ENCODE data around the gene MIF4GD.

MIF4GD gene

DNA sequence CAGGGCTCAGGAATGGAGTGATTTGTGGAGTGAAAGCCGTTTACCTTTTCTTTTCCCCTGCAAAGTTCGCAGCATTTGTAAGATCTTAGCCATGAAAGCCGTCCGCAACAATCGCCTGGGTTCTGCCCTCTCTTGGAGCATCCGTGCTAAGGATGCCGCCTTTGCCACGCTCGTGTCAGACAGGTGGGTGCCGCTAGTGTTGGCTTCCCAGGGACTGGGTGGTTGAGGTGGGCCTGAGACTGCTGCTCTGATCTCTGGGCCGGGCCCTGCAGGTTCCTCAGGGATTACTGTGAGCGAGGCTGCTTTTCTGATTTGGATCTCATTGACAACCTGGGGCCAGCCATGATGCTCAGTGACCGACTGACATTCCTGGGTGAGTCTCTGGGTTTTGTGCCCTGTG is 38.2 kb downstream of the MIF4GD start:
- DNase-seq (ENCODE audit: low spot score), result no peak

- DNase-seq (ENCODE audit: low spot score), result no peak
These were observed 39.1 kb downstream of the MIF4GD start for GRCh38 chr17:75231741-75232464.

DNA sequence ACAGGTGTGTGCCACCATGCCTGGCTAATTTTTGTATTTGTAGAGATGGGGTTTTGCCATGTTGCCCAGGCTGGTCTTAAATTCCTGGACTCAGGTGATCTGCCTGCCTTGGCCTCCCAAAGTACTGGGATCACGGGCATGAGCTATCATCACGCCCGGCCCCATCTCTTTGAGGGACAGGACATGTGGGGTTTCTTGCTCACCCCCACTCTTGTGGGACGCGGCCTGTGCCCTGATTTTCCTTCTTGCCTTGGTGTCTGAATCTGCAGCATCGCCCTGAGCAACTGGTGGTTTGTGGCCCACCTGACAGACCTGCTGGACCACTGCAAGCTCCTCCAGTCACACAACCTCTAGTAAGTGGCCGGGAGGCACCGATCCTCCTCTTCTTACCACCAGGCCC is 40.0 kb downstream of the MIF4GD start:
- DNase-seq (ENCODE audit: low spot score), result no peak

GRCh38 chr17:75228847-75229246 is 42.2 kb downstream of the MIF4GD start:
- no peak for DNase-seq (ENCODE audit: low spot score)

GRCh38 chr17:75228305-75228704 is 42.7 kb downstream of the MIF4GD start:
- no peak for DNase-seq (ENCODE audit: low spot score)

DNA sequence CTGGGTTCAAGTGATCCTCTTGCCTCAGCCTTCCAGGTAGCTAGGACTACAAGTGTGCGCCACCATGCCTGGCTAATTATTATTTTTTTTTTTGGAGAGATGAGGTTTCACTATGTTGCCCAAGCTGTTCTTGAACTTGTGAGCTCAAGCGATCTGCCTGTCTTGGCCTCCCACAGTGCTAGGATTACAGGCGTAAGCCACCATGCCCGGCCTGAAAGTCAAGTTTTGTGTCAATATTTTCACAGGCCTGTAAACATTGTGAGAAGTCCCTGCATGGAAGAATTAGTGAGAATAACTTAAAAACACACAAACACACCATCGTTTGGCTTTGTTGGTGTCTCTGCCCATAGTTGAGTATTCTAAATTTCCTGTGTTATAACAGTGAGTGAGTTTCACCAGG is 43.3 kb downstream of the MIF4GD start:
- no peak for DNase-seq (ENCODE audit: low spot score)

GRCh38 chr17:75225016-75225415 is 46.0 kb downstream of the MIF4GD start:
- DNase-seq (ENCODE audit: low spot score), result no peak

DNA sequence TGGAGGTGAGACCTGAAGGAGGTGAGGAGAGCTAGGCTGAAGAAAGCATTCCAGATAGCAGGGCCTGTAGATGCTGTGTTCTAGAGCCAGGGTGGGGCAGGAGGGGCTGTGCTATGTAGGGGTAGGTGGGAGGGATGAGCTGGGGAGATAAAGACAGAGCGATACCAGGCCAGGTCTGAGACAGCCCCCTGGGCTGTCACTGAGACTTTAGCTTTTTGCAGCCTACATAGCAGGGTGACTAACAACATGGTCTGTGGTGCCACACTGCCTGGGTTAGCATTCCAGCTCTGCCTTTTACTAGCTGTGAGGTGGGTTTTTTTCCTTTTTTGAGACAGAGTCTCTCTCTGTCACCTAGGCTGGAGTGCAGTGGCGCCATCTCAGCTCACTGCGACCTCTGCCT is 51.2 kb downstream of the MIF4GD start:
- no peak for DNase-seq (ENCODE audit: low spot score)

DNA sequence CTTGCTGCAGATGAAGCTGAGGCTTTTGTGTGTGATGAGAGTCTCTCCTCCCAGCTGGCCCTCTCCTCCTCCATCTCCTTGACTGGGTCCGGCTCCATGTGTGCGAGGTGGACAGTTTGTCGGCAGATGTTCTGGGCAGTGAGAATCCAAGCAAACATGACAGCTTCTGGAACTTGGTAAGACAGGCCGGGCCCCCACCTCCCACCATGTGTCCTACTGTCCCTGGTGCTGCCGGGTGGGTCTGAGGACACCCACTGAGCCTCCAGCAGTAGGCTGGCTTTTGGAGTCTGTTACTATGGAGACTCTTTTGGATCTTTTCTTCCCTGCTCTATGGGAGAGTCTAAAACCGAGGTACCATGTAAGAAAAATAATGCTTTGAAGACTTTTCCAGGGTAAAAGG is 52.9 kb downstream of the MIF4GD start:
- no peak for DNase-seq (ENCODE audit: low spot score)
